ENCODE results near the gene ECE1.

DNA sequence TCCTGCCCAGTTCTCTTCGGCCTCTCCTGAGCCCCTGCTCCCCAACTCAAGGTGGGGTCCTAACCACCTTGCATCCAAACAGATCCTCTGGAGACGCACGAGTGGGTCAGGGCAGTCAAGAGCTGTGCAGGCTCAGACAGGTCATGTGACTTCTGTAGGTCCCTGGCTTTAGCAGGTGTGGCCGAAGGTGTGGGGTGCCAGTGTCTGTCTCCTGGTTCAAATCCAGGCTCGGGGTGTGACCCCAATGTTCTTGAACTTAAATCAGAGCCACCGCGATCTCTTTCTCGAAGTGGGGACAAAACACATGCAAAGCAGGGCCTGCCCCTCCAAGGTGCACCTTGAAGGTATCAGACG lies 27.4 kb upstream of the ECE1 start:
- no peak for TF ChIP-seq EZH2 (IDR thresholded peaks at IDR 0.05; ENCODE audit: borderline replicate concordance, low read depth, low read length, severe bottlenecking)
- TF ChIP-seq, protein P1, sequence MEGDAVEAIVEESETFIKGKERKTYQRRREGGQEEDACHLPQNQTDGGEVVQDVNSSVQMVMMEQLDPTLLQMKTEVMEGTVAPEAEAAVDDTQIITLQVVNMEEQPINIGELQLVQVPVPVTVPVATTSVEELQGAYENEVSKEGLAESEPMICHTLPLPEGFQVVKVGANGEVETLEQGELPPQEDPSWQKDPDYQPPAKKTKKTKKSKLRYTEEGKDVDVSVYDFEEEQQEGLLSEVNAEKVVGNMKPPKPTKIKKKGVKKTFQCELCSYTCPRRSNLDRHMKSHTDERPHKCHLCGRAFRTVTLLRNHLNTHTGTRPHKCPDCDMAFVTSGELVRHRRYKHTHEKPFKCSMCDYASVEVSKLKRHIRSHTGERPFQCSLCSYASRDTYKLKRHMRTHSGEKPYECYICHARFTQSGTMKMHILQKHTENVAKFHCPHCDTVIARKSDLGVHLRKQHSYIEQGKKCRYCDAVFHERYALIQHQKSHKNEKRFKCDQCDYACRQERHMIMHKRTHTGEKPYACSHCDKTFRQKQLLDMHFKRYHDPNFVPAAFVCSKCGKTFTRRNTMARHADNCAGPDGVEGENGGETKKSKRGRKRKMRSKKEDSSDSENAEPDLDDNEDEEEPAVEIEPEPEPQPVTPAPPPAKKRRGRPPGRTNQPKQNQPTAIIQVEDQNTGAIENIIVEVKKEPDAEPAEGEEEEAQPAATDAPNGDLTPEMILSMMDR (IDR thresholded peaks at IDR 0.05; ENCODE audit: borderline replicate concordance, extremely low read depth, low read length, poor library complexity, severe bottlenecking), result no peak

All from DND-41 (cell line).